GM19238 (cell line): ENCODE results near the gene SLCO4A1.

ENCODE experiments used
- DNase-seq: peaks from one replicate; pipeline ENCODE4 v3.0.0; 2011; ENCODE audit warnings: low spot score; ENCODE audit not compliant: insufficient read length

The SLCO4A1 gene

GRCh38 chr20:62664019-62664971 lies 22.0 kb downstream of the SLCO4A1 start:
- DNase-seq, result no peak

- DNase-seq, result no peak
These were observed 23.0 kb downstream of the SLCO4A1 start for GRCh38 chr20:62665153-62665754.

GRCh38 chr20:62665826-62666735 lies 23.8 kb downstream of the SLCO4A1 start:
- no peak for DNase-seq

- DNase-seq, result no peak
These were observed 24.6 kb downstream of the SLCO4A1 start for GRCh38 chr20:62666736-62667529.

GRCh38 chr20:62667530-62668440 lies 25.5 kb downstream of the SLCO4A1 start:
- no peak for DNase-seq

- DNase-seq, result peak; percentile 63
These were observed 26.2 kb downstream of the SLCO4A1 start for GRCh38 chr20:62668441-62669027.

GRCh38 chr20:62669249-62669648 lies 26.9 kb downstream of the SLCO4A1 start:
- DNase-seq, result no peak

- DNase-seq, result no peak
These were observed 27.9 kb downstream of the SLCO4A1 start for GRCh38 chr20:62670156-62670555.

GRCh38 chr20:62670998-62671397 lies 28.7 kb downstream of the SLCO4A1 start:
- DNase-seq, result no peak

- DNase-seq, result no peak
These were observed 29.5 kb downstream of the SLCO4A1 start for GRCh38 chr20:62671765-62672164.

GRCh38 chr20:62674370-62674769 lies 32.1 kb downstream of the SLCO4A1 start:
- DNase-seq, result no peak

- no peak for DNase-seq
These were observed 33.0 kb downstream of the SLCO4A1 start for GRCh38 chr20:62675156-62675876.

GRCh38 chr20:62675877-62676260 lies 33.6 kb downstream of the SLCO4A1 start:
- no peak for DNase-seq

- DNase-seq, result no peak
These were observed 34.7 kb downstream of the SLCO4A1 start for GRCh38 chr20:62676976-62677375.

GRCh38 chr20:62677678-62678077 lies 35.4 kb downstream of the SLCO4A1 start:
- DNase-seq, result no peak

GRCh38 chr20:62678553-62678952 lies 36.2 kb downstream of the SLCO4A1 start:
- DNase-seq, result no peak

- DNase-seq, result no peak
These were observed 37.8 kb downstream of the SLCO4A1 start for GRCh38 chr20:62679978-62680589.

- no peak for DNase-seq
These were observed 40.7 kb downstream of the SLCO4A1 start for GRCh38 chr20:62682912-62683517.
